HFF-Myc (cell line): ENCODE results near the gene CTXND1.

Source experiments
- DNase-seq: peaks from one replicate; pipeline ENCODE4 v3.0.0-alpha.2; 2011; ENCODE audit warnings: low read depth; ENCODE audit errors: extremely low read depth
- H3K4me3 ChIP-seq: replicated peaks from 2 replicates; pipeline ENCODE4 v1.5.1; 2011; ENCODE audit warnings: low read depth, mild to moderate bottlenecking, control low read depth, low read length
- TF ChIP-seq, protein P1 (sequence below): IDR thresholded peaks from 2 replicates; pipeline ENCODE4 v1.5.1; 2012; ENCODE audit warnings: mild to moderate bottlenecking, low read depth, low read length, control low read depth; ENCODE audit errors: missing control alignments

Gene CTXND1

GRCh38 chr15:80214910-80215309 lies 37.1 kb downstream of the CTXND1 start:
- DNase-seq, result no peak
- no peak overlapping the region for H3K4me3 ChIP-seq
- TF ChIP-seq, protein P1, sequence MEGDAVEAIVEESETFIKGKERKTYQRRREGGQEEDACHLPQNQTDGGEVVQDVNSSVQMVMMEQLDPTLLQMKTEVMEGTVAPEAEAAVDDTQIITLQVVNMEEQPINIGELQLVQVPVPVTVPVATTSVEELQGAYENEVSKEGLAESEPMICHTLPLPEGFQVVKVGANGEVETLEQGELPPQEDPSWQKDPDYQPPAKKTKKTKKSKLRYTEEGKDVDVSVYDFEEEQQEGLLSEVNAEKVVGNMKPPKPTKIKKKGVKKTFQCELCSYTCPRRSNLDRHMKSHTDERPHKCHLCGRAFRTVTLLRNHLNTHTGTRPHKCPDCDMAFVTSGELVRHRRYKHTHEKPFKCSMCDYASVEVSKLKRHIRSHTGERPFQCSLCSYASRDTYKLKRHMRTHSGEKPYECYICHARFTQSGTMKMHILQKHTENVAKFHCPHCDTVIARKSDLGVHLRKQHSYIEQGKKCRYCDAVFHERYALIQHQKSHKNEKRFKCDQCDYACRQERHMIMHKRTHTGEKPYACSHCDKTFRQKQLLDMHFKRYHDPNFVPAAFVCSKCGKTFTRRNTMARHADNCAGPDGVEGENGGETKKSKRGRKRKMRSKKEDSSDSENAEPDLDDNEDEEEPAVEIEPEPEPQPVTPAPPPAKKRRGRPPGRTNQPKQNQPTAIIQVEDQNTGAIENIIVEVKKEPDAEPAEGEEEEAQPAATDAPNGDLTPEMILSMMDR, result no peak

DNA sequence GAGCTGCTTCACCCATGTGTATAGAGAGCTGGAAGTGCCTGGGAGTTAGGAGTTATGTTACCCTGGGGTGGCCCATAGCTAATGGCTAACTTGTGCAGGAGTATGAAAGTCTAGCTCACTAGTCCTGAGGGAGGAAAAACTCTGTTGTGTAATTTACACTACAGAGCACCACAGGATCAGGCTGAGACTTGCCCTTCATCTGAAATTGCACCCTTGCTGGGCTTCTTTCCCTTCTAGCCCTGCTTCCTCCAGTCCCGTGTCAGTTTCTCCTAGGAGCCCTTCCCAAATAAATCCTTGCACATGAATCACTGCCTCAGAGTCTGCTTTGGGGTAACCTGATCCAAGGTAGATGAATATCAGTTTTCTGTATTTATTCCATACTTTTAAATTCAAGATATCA lies 40.0 kb downstream of the CTXND1 start:
- DNase-seq, result no peak
- H3K4me3 ChIP-seq, result no peak overlapping the region
- TF ChIP-seq, protein P1, result no peak

GRCh38 chr15:80210611-80211573 lies 41.1 kb downstream of the CTXND1 start:
- no peak for DNase-seq
- TF ChIP-seq, protein P1, result no peak
- H3K4me3 ChIP-seq, result no peak overlapping the region

GRCh38 chr15:80208758-80209734 lies 43.0 kb downstream of the CTXND1 start:
- no peak for DNase-seq
- H3K4me3 ChIP-seq, result no peak overlapping the region
- TF ChIP-seq, protein P1, result no peak

GRCh38 chr15:80207887-80208286 lies 44.1 kb downstream of the CTXND1 start:
- DNase-seq, result no peak
- TF ChIP-seq, protein P1, result no peak
- H3K4me3 ChIP-seq, result no peak overlapping the region

- TF ChIP-seq, protein P1, result no peak
- no peak for DNase-seq
- no peak overlapping the region for H3K4me3 ChIP-seq
These were observed 47.8 kb downstream of the CTXND1 start for GRCh38 chr15:80204231-80204630.
